ENCODE measurements around the gene CDH4. TPM values are rescaled to one million over a fixed set of nuclear protein-coding genes. Genes with fewer than 3 reads are reported as not detected.

CDH4 gene
- total and polyA plus RNA-seq, 9 of the 15 experiments (the other 6 are each of a cell fraction or from before 2014, with no cell fraction given) = 0.04 TPM; not detected in 8

- Histone ChIP-seq H3K4me3 (no peak overlapping the region), H3K27me3 (ENCODE audit: control insufficient read depth in 2 of 2, insufficient read depth in 2 of 2, low read length in 2 of 2) (peaks cover 0 to 30% of the 10 kb centered on the region in 2 experiments; a peak in 3 of 5 replicates), H4K20me1 (replicated peaks; ENCODE audit: control insufficient read depth, insufficient read depth, low read length) (peaks cover 3% of the 10 kb centered on the region; the same call in 1 of the 2 replicates), H3K36me3 (ENCODE audit: control insufficient read depth, insufficient read depth, low read length) (no peaks in the 10 kb centered on the region), H2AFZ (ENCODE audit: low read depth, low read length) (no peak overlapping the region), H3K4me1 (replicated peaks in 1 of 2; ENCODE audit: control insufficient read depth in 2 of 2, insufficient read depth in 2 of 2, low read length in 2 of 2) (0 out of 5 replicates have a peak, but pooled peaks cover 0 to 3% of the 10 kb centered on the region in 2 experiments), H3K9ac (ENCODE audit: insufficient read depth in 1 of 2, low read depth in 2 of 2, low read length in 2 of 2) (no peak overlapping the region), H3K9me3 (replicated peaks; ENCODE audit: control insufficient read depth, insufficient read depth, low read depth, low read length) (no peaks in the 10 kb centered on the region), H3K27ac (ENCODE audit: extremely low read depth, low read depth, low read length) (no peak overlapping the region), H3K9me1 (ENCODE audit: control insufficient read depth, insufficient read depth, low read length) (no peaks in the 10 kb centered on the region), H3K4me2 (ENCODE audit: insufficient read depth, low read length) (no peak overlapping the region), H3K79me2 (ENCODE audit: control insufficient read depth, insufficient read depth, low read length) (no peaks in the 10 kb centered on the region)
- no TSS peak for BruUV-seq (replicated peaks)
- in situ Hi-C loops (cut with MboI) (no loop called here), intact Hi-C loops (cut with micrococcal nuclease) (no loop called here)
- CTCF ChIA-PET (ENCODE audit: low intra/inter-chr PET ratio) = no interaction called here
- POLR2A ChIA-PET = no interaction called here
- under 1% methylated on average over 14 of the region's 15 CpGs for WGBS (ENCODE audit: insufficient coverage, low coverage, missing lambda C conversion rate)
- no peak for ATAC-seq
- no peak for FAIRE-seq
- DNase-seq (ENCODE audit: extremely low read depth in 1 of 4, low spot score in 3 of 4) = no peak
- TF ChIP-seq NCOA4 (IDR thresholded peaks at IDR 0.05; ENCODE audit: partially characterized antibody) (no peak), ZNF316 (IDR thresholded peaks at IDR 0.05) (no peak), ZBTB5 (IDR thresholded peaks at IDR 0.05) (no peak), NR0B1 (IDR thresholded peaks at IDR 0.05; ENCODE audit: partially characterized antibody) (no peak), USF1 (CRISPR knock-in tag; IDR thresholded peaks at IDR 0.05) (no peak), E2F8 (IDR thresholded peaks at IDR 0.05; ENCODE audit: low read depth, partially characterized antibody) (no peak), ELK1 (CRISPR knock-in tag; IDR thresholded peaks at IDR 0.05) (no peak), POLR2H (tag; IDR thresholded peaks at IDR 0.05; ENCODE audit: low read depth) (no peak), ZFP36 (IDR thresholded peaks at IDR 0.05; ENCODE audit: low read depth, low read length, partially characterized antibody) (no peak), NUFIP1 (IDR thresholded peaks at IDR 0.05; ENCODE audit: partially characterized antibody) (no peak), CREB3 (tag; conservative IDR thresholded peaks at IDR 0.05; ENCODE audit: low read depth) (no peak), SRSF9 (IDR thresholded peaks at IDR 0.05; ENCODE audit: borderline replicate concordance, low read depth, low read length) (no peak)
These were observed 55.8 kb downstream of the CDH4 start for GRCh38 chr20:61307686-61308476.
